Keratinocyte (primary cell): ENCODE measurements around the gene CHPT1. TPM values are rescaled to one million over a fixed set of nuclear protein-coding genes. Genes with fewer than 3 reads are reported as not detected.
"Not testable (repeated sequence)": the region's sequence is repeated elsewhere in the genome, so short reads cannot be mapped to it uniquely, and the experiment has no call there.

Experiments
- DNase-seq: peaks from one replicate; pipeline ENCODE4 v3.0.0-alpha.2; 2011; ENCODE audit warnings: low read depth, missing footprints, low spot score
- FAIRE-seq: peaks from 2 replicates; lab custom pipeline; 2011; peaks lifted over from hg19 to GRCh38; lab: Jason Lieb, UNC
- H2AFZ ChIP-seq: 2 replicates; pipeline ENCODE4 v1.6.0; 2012; ENCODE audit warnings: low read length, control low read depth, inconsistent platforms; ENCODE audit not compliant: control insufficient read depth
- H3K27ac ChIP-seq: 2 replicates; pipeline ENCODE4 v1.5.1; 2011; ENCODE audit warnings: low read length; ENCODE audit not compliant: control insufficient read depth, insufficient read depth
- H3K27me3 ChIP-seq: 3 replicates; pipeline ENCODE4 v1.6.0; 2011; ENCODE audit warnings: low read length; ENCODE audit not compliant: control insufficient read depth, insufficient read depth; ENCODE audit errors: extremely low read depth
- H3K36me3 ChIP-seq, 2 experiments: 2 replicates in 1 of 2; 3 replicates in 1 of 2; pipeline ENCODE4 v1.5.1; 2011; ENCODE audit warnings: low read length in 2 of 2, mild to moderate bottlenecking in 1 of 2; ENCODE audit not compliant: control insufficient read depth in 2 of 2, insufficient read depth in 2 of 2; ENCODE audit errors: extremely low read depth in 1 of 2
- H3K4me1 ChIP-seq: 3 replicates; pipeline ENCODE4 v1.5.1; 2011; ENCODE audit warnings: low read length; ENCODE audit not compliant: control insufficient read depth, insufficient read depth; ENCODE audit errors: extremely low read depth
- H3K4me2 ChIP-seq: 3 replicates; pipeline ENCODE4 v1.6.0; 2011; ENCODE audit warnings: low read depth, low read length; ENCODE audit not compliant: control insufficient read depth, insufficient read depth; ENCODE audit errors: extremely low read depth
- H3K4me3 ChIP-seq, 3 experiments: fragments of 200-600 bp in 1 of 3; sonication (generic) in 1 of 3; 2 replicates in 2 of 3; 3 replicates in 1 of 3; pipeline ENCODE4 v1.5.1; 2011 to 2016; ENCODE audit warnings: low read length in 3 of 3, mild to moderate bottlenecking in 3 of 3, control low read depth in 2 of 3, inconsistent platforms in 1 of 3, low read depth in 1 of 3, mixed read lengths in 1 of 3, mixed run types in 1 of 3, moderate library complexity in 1 of 3; ENCODE audit not compliant: control insufficient read depth in 2 of 3, insufficient read depth in 2 of 3; ENCODE audit errors: extremely low read depth in 1 of 3
- H3K79me2 ChIP-seq: 2 replicates; pipeline ENCODE4 v1.6.0; 2012; ENCODE audit warnings: low read length; ENCODE audit not compliant: control insufficient read depth, insufficient read depth
- H3K9ac ChIP-seq: 3 replicates; pipeline ENCODE4 v1.6.0; 2011; ENCODE audit warnings: low read length; ENCODE audit not compliant: control insufficient read depth, insufficient read depth; ENCODE audit errors: extremely low read depth
- H3K9me1 ChIP-seq: 3 replicates; pipeline ENCODE4 v1.6.0; 2011; ENCODE audit warnings: low read length; ENCODE audit not compliant: control insufficient read depth, insufficient read depth; ENCODE audit errors: extremely low read depth
- H3K9me3 ChIP-seq: 2 replicates; pipeline ENCODE4 v1.5.1; 2012; ENCODE audit warnings: low read depth, low read length; ENCODE audit not compliant: control insufficient read depth
- H4K20me1 ChIP-seq: 3 replicates; pipeline ENCODE4 v1.6.0; 2011; ENCODE audit warnings: low read length; ENCODE audit not compliant: control insufficient read depth, insufficient read depth; ENCODE audit errors: extremely low read depth
- EZH2 ChIP-seq: IDR thresholded peaks from one replicate; pipeline ENCODE4 v1.6.1; 2012; ENCODE audit warnings: inconsistent platforms, mild to moderate bottlenecking, low read length, moderate library complexity
- dilution Hi-C: fragments of 300-500 bp; cut with MboI; formaldehyde crosslinking; loops from one replicate; pipeline ENCODE4 v1.7.0; 2020; ENCODE audit warnings: low sequenced_read_pairs; ENCODE audit not compliant: extremely low pct_ligation_motif_present
- polyA plus RNA-seq, 5 experiments: library from polyadenylated mRNA; depleted of rRNA in 3 of 5; stranded (reverse) in 3 of 5; stranded (forward) in 1 of 5; unstranded in 1 of 5; fragments of >200 nt; gene quantifications; 1 replicate in 1 of 5; 2 replicates in 3 of 5; 3 replicates in 1 of 5; pipeline versions ENCODE4 v1.2.1 to v1.2.3, GENCODE V29; 2011 to 2012; ENCODE audit warnings: missing spikeins in 2 of 5, low read depth in 1 of 5, low replicate concordance in 1 of 5
- TF ChIP-seq, protein P1 (sequence below), 3 experiments: IDR thresholded peaks in 1 of 3; conservative IDR thresholded peaks in 1 of 3; optimal IDR thresholded peaks in 1 of 3; 2 replicates in 2 of 3; 3 replicates in 1 of 3; pipeline versions ENCODE3 to v1.5.1; 2011; ENCODE audit warnings: low read length in 3 of 3, mild to moderate bottlenecking in 3 of 3, moderate library complexity in 2 of 3, control low read depth in 1 of 3, inconsistent platforms in 1 of 3; ENCODE audit not compliant: insufficient read depth in 2 of 3; ENCODE audit errors: extremely low read depth in 1 of 3

CHPT1 gene
- polyA plus RNA-seq, 1 donor (not counting 4 experiments of a cell fraction or from before 2014, with no cell fraction given): 12.7 TPM

DNA sequence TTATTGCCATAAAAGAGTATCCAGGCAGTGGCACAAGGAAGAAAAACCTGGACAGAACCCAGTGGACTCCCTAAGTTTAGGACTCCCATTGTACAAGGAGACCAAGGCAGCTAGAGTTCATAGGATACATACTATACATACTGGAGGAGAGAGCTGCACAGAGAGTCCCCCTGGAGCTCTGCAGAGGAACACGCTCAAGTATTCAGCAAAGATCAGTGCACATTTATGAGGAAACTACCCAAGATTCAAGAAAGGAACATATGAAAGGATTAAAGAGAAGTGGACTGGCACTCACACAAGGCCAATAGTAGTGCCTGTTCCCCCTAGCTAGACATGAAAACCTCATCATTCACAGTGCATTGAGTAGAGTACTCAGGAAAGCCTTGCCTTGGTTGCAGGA, 43.0 kb upstream of the CHPT1 start:
- Histone ChIP-seq H3K79me2 (no peaks in the 10 kb centered on the region), H3K4me1 (no peaks in the 10 kb centered on the region), H2AFZ (no peak overlapping the region), H3K9me1 (no peaks in the 10 kb centered on the region), H3K9ac (no peak overlapping the region), H3K27me3 (no peaks in the 10 kb centered on the region), H3K9me3 (no peaks in the 10 kb centered on the region), H3K4me3 (no peak overlapping the region), H4K20me1 (no peaks in the 10 kb centered on the region), H3K36me3 (no peaks in the 10 kb centered on the region), H3K27ac (no peak overlapping the region), H3K4me2 (no peak overlapping the region)
- dilution Hi-C loops: no loop called here
- no peak for TF ChIP-seq EZH2
- TF ChIP-seq, protein P1, sequence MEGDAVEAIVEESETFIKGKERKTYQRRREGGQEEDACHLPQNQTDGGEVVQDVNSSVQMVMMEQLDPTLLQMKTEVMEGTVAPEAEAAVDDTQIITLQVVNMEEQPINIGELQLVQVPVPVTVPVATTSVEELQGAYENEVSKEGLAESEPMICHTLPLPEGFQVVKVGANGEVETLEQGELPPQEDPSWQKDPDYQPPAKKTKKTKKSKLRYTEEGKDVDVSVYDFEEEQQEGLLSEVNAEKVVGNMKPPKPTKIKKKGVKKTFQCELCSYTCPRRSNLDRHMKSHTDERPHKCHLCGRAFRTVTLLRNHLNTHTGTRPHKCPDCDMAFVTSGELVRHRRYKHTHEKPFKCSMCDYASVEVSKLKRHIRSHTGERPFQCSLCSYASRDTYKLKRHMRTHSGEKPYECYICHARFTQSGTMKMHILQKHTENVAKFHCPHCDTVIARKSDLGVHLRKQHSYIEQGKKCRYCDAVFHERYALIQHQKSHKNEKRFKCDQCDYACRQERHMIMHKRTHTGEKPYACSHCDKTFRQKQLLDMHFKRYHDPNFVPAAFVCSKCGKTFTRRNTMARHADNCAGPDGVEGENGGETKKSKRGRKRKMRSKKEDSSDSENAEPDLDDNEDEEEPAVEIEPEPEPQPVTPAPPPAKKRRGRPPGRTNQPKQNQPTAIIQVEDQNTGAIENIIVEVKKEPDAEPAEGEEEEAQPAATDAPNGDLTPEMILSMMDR (optimal IDR thresholded peaks at IDR 0.05 in 1 of 3, IDR thresholded peaks at IDR 0.05 in 1 of 3, conservative IDR thresholded peaks at IDR 0.05 in 1 of 3; ENCODE audit: extremely low read depth in 1 of 3, insufficient read depth in 2 of 3, low read length in 3 of 3): no peak
- FAIRE-seq (no peak), DNase-seq (no peak)

DNA sequence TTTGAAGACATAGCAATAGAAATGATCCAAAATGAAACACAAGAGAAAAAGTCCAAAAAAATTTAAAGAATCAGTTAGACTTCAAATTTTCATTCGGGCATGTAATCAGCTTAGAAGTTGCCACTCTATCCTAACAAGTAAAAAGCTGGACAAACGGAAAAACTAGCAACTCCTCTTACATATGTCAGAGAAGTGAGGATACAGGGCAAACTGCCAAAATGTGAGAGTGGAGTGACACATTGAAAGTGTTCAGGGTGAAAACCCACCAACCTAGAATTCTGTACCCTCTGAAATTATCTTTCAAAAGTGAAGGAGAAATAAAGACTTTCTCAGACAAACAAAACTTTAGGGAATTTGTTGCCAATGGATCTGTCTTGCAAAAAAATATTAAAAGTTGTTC, 42.0 kb upstream of the CHPT1 start:
- H3K9me1 ChIP-seq: no peaks in the 10 kb centered on the region
- no peak overlapping the region for H3K4me3 ChIP-seq
- no peaks in the 10 kb centered on the region for H3K4me1 ChIP-seq
- no peak overlapping the region for H3K4me2 ChIP-seq
- no peak overlapping the region for H3K9ac ChIP-seq
- H3K27ac ChIP-seq: no peak overlapping the region
- H3K27me3 ChIP-seq: no peaks in the 10 kb centered on the region
- H3K36me3 ChIP-seq: no peaks in the 10 kb centered on the region
- no peaks in the 10 kb centered on the region for H4K20me1 ChIP-seq
- TF ChIP-seq EZH2: no peak
- TF ChIP-seq, protein P1 (optimal IDR thresholded peaks at IDR 0.05 in 1 of 3, IDR thresholded peaks at IDR 0.05 in 1 of 3, conservative IDR thresholded peaks at IDR 0.05 in 1 of 3; ENCODE audit: extremely low read depth in 1 of 3, insufficient read depth in 2 of 3, low read length in 3 of 3): no peak
- no peaks in the 10 kb centered on the region for H3K79me2 ChIP-seq
- H3K9me3 ChIP-seq: no peaks in the 10 kb centered on the region
- FAIRE-seq (no peak), DNase-seq (no peak)
- H2AFZ ChIP-seq: no peak overlapping the region
- dilution Hi-C loops: no loop called here

DNA sequence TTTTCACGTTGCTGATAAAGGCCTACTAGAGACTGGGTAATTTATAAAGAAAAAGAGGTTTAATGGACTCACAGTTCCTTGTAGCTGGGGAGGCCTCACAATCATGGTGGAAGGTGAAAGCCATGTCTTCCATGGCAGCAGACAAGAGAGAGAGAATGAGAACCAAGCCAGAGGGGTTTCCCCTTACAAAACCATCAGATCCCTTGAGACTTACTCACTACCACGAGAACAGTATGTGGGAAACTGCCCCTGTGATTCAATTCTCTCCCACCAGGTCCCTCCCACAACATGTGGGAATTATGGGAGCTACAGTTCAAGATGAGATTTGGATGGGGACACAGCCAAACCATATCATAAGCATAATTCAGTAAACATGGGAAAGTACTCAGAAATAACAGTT, 36.8 kb upstream of the CHPT1 start:
- H3K27ac ChIP-seq, H3K4me3 ChIP-seq, H3K9me1 ChIP-seq, H3K9me3 ChIP-seq, H3K27me3 ChIP-seq, H4K20me1 ChIP-seq, H2AFZ ChIP-seq, H3K9ac ChIP-seq, dilution Hi-C loops, H3K4me2 ChIP-seq, H3K36me3 ChIP-seq, FAIRE-seq, H3K4me1 ChIP-seq, DNase-seq, H3K79me2 ChIP-seq: not testable (repeated sequence)
